Body of pancreas (tissue), 4 donors: Measurements from ENCODE around the gene FCAMR. TPM values are rescaled to one million over a fixed set of nuclear protein-coding genes. Genes with fewer than 3 reads are reported as not detected.
"Not testable (repeated sequence)": the region's sequence is repeated elsewhere in the genome, so short reads cannot be mapped to it uniquely, and the experiment has no call there.

Experiments
- ATAC-seq: fragments of 150-250 bp; one replicate; pipeline ENCODE4 v1.9.1; 2016
- DNase-seq, 4 donors: peaks; one replicate each; pipeline ENCODE4 v3.0.0-alpha.2; 2019
- H3K27ac ChIP-seq, 4 donors: fragments of 200-600 bp; sonication (generic); 1 replicate in 3 of 4; 2 replicates in 1 of 4; pipeline versions ENCODE4 v1.5.1 to v1.6.1; 2016 to 2019; ENCODE audit warnings: mild to moderate bottlenecking in 1 of 4, mixed read lengths in 1 of 4, moderate library complexity in 1 of 4
- H3K27me3 ChIP-seq, 2 donors: fragments of 200-600 bp; sonication (generic); one replicate each; pipeline ENCODE4 v1.6.0; 2016; ENCODE audit warnings: mild to moderate bottlenecking in 1 of 2
- H3K36me3 ChIP-seq, 2 donors: fragments of 200-600 bp; sonication (generic); replicated peaks in 1 of 2; 2 replicates each; pipeline ENCODE4 v1.5.1; 2016; ENCODE audit warnings: low read depth in 2 of 2; ENCODE audit not compliant: insufficient read depth in 1 of 2
- H3K4me1 ChIP-seq: fragments of 200-600 bp; sonication (generic); one replicate; pipeline ENCODE4 v1.6.0; 2016
- H3K4me3 ChIP-seq, 2 donors: fragments of 200-600 bp; sonication (generic); 1 replicate in 1 of 2; 2 replicates in 1 of 2; pipeline ENCODE4 v1.5.1; 2016 to 2019
- H3K9me3 ChIP-seq, 3 donors: fragments of 200-600 bp; sonication (generic); 1 replicate in 2 of 3; 2 replicates in 1 of 3; pipeline ENCODE4 v1.5.1; 2016
- POLR2A ChIP-seq, 3 donors: fragments of 450-650 bp; IDR thresholded peaks; one replicate each; pipeline ENCODE4 v1.6.1; 2016; ENCODE audit warnings: antibody characterized with exemption in 3 of 3, mild to moderate bottlenecking in 2 of 3
- WGBS, 2 donors: methylation state at CpG; one replicate each; pipeline ENCODE4 v1.1.5; 2017; 5-methylcytosine and 5-hydroxymethylcytosine counted together
- intact Hi-C: fragments of 100-400 bp; cut with DNase I; formaldehyde crosslinking; loops from one replicate; pipeline ENCODE4 v1.15.1; 2023
- total RNA-seq, 2 donors: library from RNA; depleted of rRNA; stranded (reverse); fragments of >200 nt; gene quantifications; one replicate each; pipeline ENCODE4 v1.1.0, GENCODE V29; 2016
- TF ChIP-seq, protein P1 (sequence below), 7 experiments: fragments of 450-650 bp in 4 of 7; fragments of 200-600 bp in 3 of 7; sonication (generic) in 3 of 7; IDR thresholded peaks; one replicate each; pipeline ENCODE4 v1.5.1; 2016 to 2019; ENCODE audit warnings: antibody characterized with exemption in 7 of 7

Gene FCAMR
- total RNA-seq, 2 donors from 2014 or later = not detected

DNA sequence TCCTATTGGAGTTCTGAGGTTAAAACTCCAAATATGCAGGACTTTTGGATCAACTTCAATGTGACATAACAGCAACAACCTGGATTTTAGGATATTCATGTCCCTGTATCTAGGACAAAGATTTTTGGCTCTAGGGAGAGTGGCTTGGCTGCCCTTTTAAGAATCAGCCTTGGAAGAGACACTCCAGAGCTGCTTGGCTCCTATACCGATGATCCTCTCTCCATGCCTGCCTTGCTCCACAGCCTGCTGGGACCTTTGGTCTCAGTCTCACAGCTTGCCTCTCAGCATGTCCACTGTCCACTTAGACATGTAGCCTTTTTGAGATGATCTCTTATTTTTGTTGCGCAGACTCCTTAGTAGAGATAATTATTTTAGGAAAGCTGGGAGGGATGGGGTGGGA is 44.0 kb downstream of the FCAMR start:
- Histone ChIP-seq H3K9me3 (no peaks in the 10 kb centered on the region), H3K27ac (no peak overlapping the region), H3K4me3 (no peak overlapping the region), H3K27me3 (no peaks in the 10 kb centered on the region), H3K36me3 (no peaks in the 10 kb centered on the region), H3K4me1 (no peaks in the 10 kb centered on the region)
- ATAC-seq (no peak), DNase-seq (no peak)
- intact Hi-C loops = no loop called here
- 89 to 100% methylated on average over 2 of the region's 2 CpGs for WGBS, 2 donors
- TF ChIP-seq POLR2A (IDR thresholded peaks at IDR 0.05) = no peak
- TF ChIP-seq, protein P1, sequence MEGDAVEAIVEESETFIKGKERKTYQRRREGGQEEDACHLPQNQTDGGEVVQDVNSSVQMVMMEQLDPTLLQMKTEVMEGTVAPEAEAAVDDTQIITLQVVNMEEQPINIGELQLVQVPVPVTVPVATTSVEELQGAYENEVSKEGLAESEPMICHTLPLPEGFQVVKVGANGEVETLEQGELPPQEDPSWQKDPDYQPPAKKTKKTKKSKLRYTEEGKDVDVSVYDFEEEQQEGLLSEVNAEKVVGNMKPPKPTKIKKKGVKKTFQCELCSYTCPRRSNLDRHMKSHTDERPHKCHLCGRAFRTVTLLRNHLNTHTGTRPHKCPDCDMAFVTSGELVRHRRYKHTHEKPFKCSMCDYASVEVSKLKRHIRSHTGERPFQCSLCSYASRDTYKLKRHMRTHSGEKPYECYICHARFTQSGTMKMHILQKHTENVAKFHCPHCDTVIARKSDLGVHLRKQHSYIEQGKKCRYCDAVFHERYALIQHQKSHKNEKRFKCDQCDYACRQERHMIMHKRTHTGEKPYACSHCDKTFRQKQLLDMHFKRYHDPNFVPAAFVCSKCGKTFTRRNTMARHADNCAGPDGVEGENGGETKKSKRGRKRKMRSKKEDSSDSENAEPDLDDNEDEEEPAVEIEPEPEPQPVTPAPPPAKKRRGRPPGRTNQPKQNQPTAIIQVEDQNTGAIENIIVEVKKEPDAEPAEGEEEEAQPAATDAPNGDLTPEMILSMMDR (IDR thresholded peaks at IDR 0.05) = no peak

DNA sequence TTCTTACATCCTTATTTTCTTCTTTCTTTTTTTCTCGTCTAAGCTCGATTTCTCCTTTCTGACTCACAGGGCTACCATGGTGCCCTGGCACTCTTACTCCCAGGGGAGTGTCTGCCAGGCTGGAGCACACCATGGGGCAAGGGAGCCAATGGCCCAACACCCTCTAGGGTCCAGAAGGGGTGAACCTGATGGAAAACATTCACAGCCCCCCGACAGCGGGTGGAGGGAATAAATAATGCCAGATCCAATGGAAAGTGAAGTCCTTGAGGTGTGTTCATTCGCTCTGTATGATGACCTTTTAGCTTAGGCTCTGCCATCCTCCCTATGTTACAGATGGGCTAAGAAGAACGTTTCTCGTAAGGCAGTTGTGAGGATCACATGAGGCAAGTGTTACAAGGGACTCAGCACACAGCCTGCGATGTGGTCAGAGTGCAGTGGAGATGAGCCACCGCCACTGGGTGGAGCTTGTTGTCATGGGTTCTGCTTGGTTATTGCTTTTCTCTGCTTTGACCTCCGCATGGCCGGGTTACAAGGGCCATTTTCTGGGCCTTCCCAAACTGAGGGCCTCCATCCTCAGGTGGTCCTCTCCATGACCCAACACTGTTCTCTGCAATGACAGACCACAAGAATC is 45.0 kb downstream of the FCAMR start:
- peak in 2 of 4 donors; percentile 29 to 63 for DNase-seq
- intact Hi-C loops = no loop called here
- no peaks in the 10 kb centered on the region for H3K9me3 ChIP-seq
- no peak for TF ChIP-seq POLR2A (IDR thresholded peaks at IDR 0.05)
- TF ChIP-seq, protein P1 (IDR thresholded peaks at IDR 0.05) = peak in 1 of 7 experiments; percentile 19
- no peaks in the 10 kb centered on the region for H3K27me3 ChIP-seq
- H3K27ac ChIP-seq = no peak overlapping the region
- ATAC-seq = no peak
- WGBS, 2 donors = 72 to 94% methylated on average over 11 of the region's 11 CpGs
- H3K36me3 ChIP-seq = no peaks in the 10 kb centered on the region
- no peaks in the 10 kb centered on the region for H3K4me1 ChIP-seq
- no peak overlapping the region for H3K4me3 ChIP-seq

DNA sequence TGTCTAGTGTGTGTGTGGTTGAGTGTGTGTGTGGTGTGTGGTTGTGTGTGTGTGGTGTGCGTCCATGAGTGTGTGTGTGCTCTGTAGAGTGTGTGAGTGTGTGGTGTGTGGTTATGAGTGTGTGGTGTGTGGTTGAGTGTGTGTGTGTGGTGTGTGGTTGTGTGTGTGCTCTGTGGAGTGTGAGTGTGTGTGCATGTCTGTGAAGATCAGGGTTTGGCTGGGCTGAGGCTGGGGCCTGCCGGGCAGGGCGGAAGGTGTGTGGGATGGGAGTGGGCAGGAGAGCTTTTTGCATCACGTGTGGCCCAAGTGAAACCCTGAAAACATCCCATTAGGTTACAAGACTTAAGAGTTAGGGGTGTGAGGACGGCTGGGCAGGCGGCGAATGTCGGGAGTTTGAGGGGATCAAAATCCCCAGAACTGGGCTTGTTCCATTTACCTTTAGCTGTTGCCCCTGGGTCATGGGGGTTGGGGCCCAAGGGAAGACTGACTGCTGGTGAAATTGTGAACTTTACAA is 45.6 kb downstream of the FCAMR start:
- WGBS, 2 donors = 83 to 86% methylated on average over 8 of the region's 8 CpGs
- no peak overlapping the region for H3K4me3 ChIP-seq
- DNase-seq (no peak), ATAC-seq (no peak)
- no peak for TF ChIP-seq POLR2A (IDR thresholded peaks at IDR 0.05)
- TF ChIP-seq, protein P1 (IDR thresholded peaks at IDR 0.05) = no peak
- no peaks in the 10 kb centered on the region for H3K36me3 ChIP-seq
- H3K9me3 ChIP-seq = no peaks in the 10 kb centered on the region
- intact Hi-C loops = loop anchor here (5.0 kb wide), 1 partner anchor 48 kb away; the partner anchor contains the start of gene FCAMR
- no peaks in the 10 kb centered on the region for H3K4me1 ChIP-seq
- H3K27me3 ChIP-seq = no peaks in the 10 kb centered on the region
- no peak overlapping the region for H3K27ac ChIP-seq

DNA sequence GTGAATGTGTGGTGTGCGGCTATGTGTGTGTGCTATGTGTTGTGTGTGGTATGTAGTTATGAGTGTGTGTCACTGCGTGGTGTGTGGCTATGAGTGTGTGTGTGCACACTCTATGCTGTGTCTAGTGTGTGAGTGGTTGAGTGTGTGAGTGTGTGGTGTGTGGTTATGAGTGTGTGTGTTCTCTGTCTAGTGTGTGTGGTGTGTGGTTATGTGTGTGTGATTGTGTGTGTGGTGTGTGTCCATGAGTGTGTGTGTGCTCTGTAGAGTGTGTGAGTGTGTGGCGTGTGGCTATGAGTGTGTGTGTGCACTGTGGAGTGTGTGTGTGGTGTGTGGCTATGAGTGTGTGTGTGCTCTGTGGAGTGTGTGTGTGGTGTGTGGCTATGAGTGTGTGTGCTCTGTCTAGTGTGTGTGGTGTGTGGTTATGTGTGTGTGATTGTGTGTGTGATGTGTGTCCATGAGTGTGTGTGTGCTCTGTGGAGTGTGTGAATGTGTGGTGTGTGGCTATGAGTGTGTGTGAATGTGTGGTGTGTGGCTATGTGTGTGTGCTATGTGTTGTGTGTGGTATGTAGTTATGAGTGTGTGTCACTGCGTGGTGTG is 46.2 kb downstream of the FCAMR start:
- H3K27me3 ChIP-seq, H3K4me1 ChIP-seq, H3K9me3 ChIP-seq, DNase-seq, H3K4me3 ChIP-seq, H3K27ac ChIP-seq, H3K36me3 ChIP-seq: not testable (repeated sequence)
- 67 to 77% methylated on average over 4 of the region's 4 CpGs for WGBS, 2 donors
- peak; percentile 19 for ATAC-seq
- intact Hi-C loops = loop anchor here (5.0 kb wide), 1 partner anchor 48 kb away; the partner anchor contains the start of gene FCAMR

DNA sequence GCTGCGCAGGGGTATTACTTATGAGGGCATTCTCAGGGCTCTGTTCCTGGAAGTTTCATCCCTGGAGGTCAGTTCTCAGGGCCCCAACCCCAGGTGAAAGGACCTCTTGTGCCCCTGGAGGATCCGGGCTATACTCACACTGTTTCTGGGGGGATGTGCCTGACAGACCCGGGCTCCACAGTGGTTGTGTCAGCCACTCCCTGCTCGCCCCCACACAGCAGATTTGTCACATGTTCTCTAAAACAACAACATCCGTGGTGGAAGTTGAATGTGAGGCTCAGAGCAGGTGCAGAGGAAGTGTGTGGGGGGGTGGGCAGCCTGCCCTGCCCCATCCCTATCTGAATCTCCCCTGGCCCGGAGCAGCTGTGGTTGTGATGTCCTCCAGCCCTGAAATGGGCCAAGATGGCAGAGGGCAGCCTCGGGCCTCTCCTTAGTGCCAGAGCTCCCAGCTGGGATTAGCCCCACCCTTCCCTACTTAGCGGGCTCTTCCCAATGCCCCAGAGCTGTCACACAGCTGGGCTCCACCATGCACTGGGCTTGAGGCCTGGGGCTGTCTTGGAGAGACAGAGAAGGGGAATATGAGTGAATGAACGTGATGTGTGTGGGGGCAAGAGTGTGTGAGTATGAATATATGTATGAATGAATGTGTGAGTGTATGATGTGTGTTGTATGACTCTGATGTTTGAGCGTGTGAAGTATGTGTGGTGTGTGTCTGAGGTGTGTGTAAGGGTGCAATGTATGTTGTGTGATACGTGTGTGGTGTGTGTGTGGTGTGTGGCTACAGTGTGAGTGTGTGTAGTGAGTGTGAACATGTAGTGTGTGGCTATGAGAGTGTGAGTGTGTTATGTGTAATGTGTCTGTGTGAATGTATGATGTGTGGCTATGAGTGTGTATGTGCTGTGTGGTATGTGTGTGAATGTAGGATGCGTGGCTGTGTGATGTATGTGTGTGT is 47.0 kb downstream of the FCAMR start:
- no peak overlapping the region for H3K4me3 ChIP-seq
- H3K27me3 ChIP-seq = no peaks in the 10 kb centered on the region
- no peaks in the 10 kb centered on the region for H3K4me1 ChIP-seq
- H3K27ac ChIP-seq = no peak overlapping the region
- 65 to 82% methylated on average over 8 to 12 of the region's 12 CpGs for WGBS, 2 donors
- no peaks in the 10 kb centered on the region for H3K9me3 ChIP-seq
- no peaks in the 10 kb centered on the region for H3K36me3 ChIP-seq
- DNase-seq (peak in 2 of 4 donors; percentile 13 to 40), ATAC-seq (no peak)
- intact Hi-C loops = loop anchor here (5.0 kb wide), 1 partner anchor 49 kb away; the partner anchor contains the start of gene FCAMR
- TF ChIP-seq, protein P1 (IDR thresholded peaks at IDR 0.05) = no peak
